CD14-positive monocyte (primary cell): Measurements from ENCODE around the gene LIX1. TPM values are rescaled to one million over a fixed set of nuclear protein-coding genes. Genes with fewer than 3 reads are reported as not detected.

Source experiments
- DNase-seq, 3 donors: peaks; one replicate each; pipeline ENCODE4 v3.0.0-alpha.2; 2011 to 2022
- H2AFZ ChIP-seq: 2 replicates; pipeline ENCODE4 v1.6.0; 2012; ENCODE audit warnings: mild to moderate bottlenecking, low read depth, low read length, inconsistent platforms; ENCODE audit not compliant: insufficient read depth, poor library complexity, severe bottlenecking
- H3K27ac ChIP-seq, 2 donors: 1 replicate in 1 of 2; 2 replicates in 1 of 2; pipeline ENCODE4 v1.5.1; 2012 to 2013; ENCODE audit warnings: low read length in 2 of 2, control low read depth in 1 of 2, inconsistent platforms in 1 of 2, low read depth in 1 of 2, mild to moderate bottlenecking in 1 of 2
- H3K27me3 ChIP-seq, 2 donors: one replicate each; pipeline versions ENCODE4 v1.6.0 to v1.6.1; 2011 to 2013; ENCODE audit warnings: low read length in 2 of 2; ENCODE audit not compliant: control insufficient read depth in 2 of 2, insufficient read depth in 2 of 2
- H3K36me3 ChIP-seq, 2 donors: replicated peaks in 1 of 2; 1 replicate in 1 of 2; 2 replicates in 1 of 2; pipeline versions ENCODE4 v1.5.1 to v1.6.1; 2012 to 2013; ENCODE audit warnings: low read length in 2 of 2, control low read depth in 1 of 2, inconsistent platforms in 1 of 2, mild to moderate bottlenecking in 1 of 2; ENCODE audit not compliant: insufficient read depth in 2 of 2, control insufficient read depth in 1 of 2
- H3K4me1 ChIP-seq, 2 donors: 1 replicate in 1 of 2; 2 replicates in 1 of 2; pipeline versions ENCODE4 v1.5.1 to v1.6.1; 2012 to 2013; ENCODE audit warnings: low read length in 2 of 2, control low read depth in 1 of 2, inconsistent platforms in 1 of 2, mild to moderate bottlenecking in 1 of 2, moderate library complexity in 1 of 2; ENCODE audit not compliant: insufficient read depth in 2 of 2, control insufficient read depth in 1 of 2
- H3K4me2 ChIP-seq: replicated peaks from 2 replicates; pipeline ENCODE3; 2012; ENCODE audit warnings: low read length, moderate library complexity, mild to moderate bottlenecking; ENCODE audit not compliant: poor library complexity, severe bottlenecking; ENCODE audit errors: extremely low read depth
- H3K4me3 ChIP-seq, 3 experiments: fragments of 200-600 bp in 1 of 3; sonication (generic) in 1 of 3; replicated peaks in 1 of 3; 1 replicate in 2 of 3; 2 replicates in 1 of 3; pipeline ENCODE4 v1.5.1; 2011 to 2013; ENCODE audit warnings: low read length in 3 of 3, mild to moderate bottlenecking in 3 of 3, control low read depth in 2 of 3, low read depth in 2 of 3, inconsistent platforms in 1 of 3, moderate library complexity in 1 of 3
- H3K79me2 ChIP-seq: 2 replicates; pipeline ENCODE4 v1.6.0; 2012; ENCODE audit warnings: mild to moderate bottlenecking, control low read depth, inconsistent platforms, low read length, moderate library complexity; ENCODE audit not compliant: insufficient read depth
- H3K9ac ChIP-seq: 2 replicates; pipeline ENCODE4 v1.6.0; 2017; ENCODE audit warnings: low read length, mild to moderate bottlenecking; ENCODE audit not compliant: insufficient read depth, poor library complexity, severe bottlenecking
- H3K9me3 ChIP-seq, 2 donors: replicated peaks in 1 of 2; 1 replicate in 1 of 2; 2 replicates in 1 of 2; pipeline versions ENCODE4 v1.5.1 to v1.6.1; 2012 to 2013; ENCODE audit warnings: low read length in 2 of 2, control low read depth in 1 of 2; ENCODE audit not compliant: control insufficient read depth in 1 of 2, insufficient read depth in 1 of 2
- H4K20me1 ChIP-seq: 2 replicates; pipeline ENCODE4 v1.6.0; 2012; ENCODE audit warnings: mild to moderate bottlenecking, low read length, control low read depth, moderate library complexity; ENCODE audit not compliant: insufficient read depth
- H3K27ac Mint-ChIP-seq, 7 donors: one replicate each; pipeline ENCODE4 v1.8.0; 2020; ENCODE audit warnings: mild to moderate bottlenecking in 7 of 7, mixed read lengths in 7 of 7, moderate library complexity in 6 of 7, inconsistent platforms in 2 of 7
- H3K27me3 Mint-ChIP-seq, 3 donors: one replicate each; pipeline ENCODE4 v1.8.0; 2021 to 2022; ENCODE audit warnings: low read depth in 3 of 3, mild to moderate bottlenecking in 3 of 3, mixed read lengths in 3 of 3, moderate library complexity in 3 of 3, inconsistent platforms in 1 of 3
- H3K36me3 Mint-ChIP-seq, 2 donors: one replicate each; pipeline ENCODE4 v1.8.0; 2020; ENCODE audit warnings: mixed read lengths in 2 of 2, inconsistent platforms in 1 of 2, mild to moderate bottlenecking in 1 of 2
- H3K4me1 Mint-ChIP-seq: one replicate; pipeline ENCODE4 v1.8.0; 2020; ENCODE audit warnings: mild to moderate bottlenecking, mixed read lengths
- H3K4me3 Mint-ChIP-seq, 2 donors: one replicate each; pipeline ENCODE4 v1.8.0; 2020; ENCODE audit warnings: mild to moderate bottlenecking in 2 of 2, mixed read lengths in 2 of 2, moderate library complexity in 1 of 2
- H3K9me3 Mint-ChIP-seq, 7 donors: one replicate each; pipeline ENCODE4 v1.8.0; 2020 to 2022; ENCODE audit warnings: mixed read lengths in 7 of 7, mild to moderate bottlenecking in 6 of 7, moderate library complexity in 6 of 7, inconsistent platforms in 2 of 7
- CTCF ChIP-seq: fragments of 200-600 bp; IDR thresholded peaks from one replicate; pipeline ENCODE4 v1.8.0; 2022; ENCODE audit warnings: antibody characterized with exemption, mild to moderate bottlenecking
- WGBS: methylation state at CpG from one replicate; pipeline ENCODE4 v1.1.5; 2013; ENCODE audit warnings: missing lambda C conversion rate; ENCODE audit not compliant: insufficient coverage; 5-methylcytosine and 5-hydroxymethylcytosine counted together
- intact Hi-C, 2 donors: fragments of 100-400 bp; cut with micrococcal nuclease; formaldehyde crosslinking; loops; one replicate each; pipeline versions ENCODE4 v1.15.0 to v1.15.1; 2023
- polyA plus RNA-seq, 3 donors: library from polyadenylated mRNA; depleted of rRNA in 1 of 3; unstranded in 2 of 3; stranded (reverse) in 1 of 3; fragments of 300-500 nt in 2 of 3; fragments of >200 nt in 1 of 3; fragmentation: Illumina TruSeq in 2 of 3; gene quantifications; 1 replicate in 2 of 3; 2 replicates in 1 of 3; pipeline ENCODE4 v1.2.3, GENCODE V29; 2012 to 2021

LIX1 gene
- polyA plus RNA-seq, 3 donors = not detected

DNA sequence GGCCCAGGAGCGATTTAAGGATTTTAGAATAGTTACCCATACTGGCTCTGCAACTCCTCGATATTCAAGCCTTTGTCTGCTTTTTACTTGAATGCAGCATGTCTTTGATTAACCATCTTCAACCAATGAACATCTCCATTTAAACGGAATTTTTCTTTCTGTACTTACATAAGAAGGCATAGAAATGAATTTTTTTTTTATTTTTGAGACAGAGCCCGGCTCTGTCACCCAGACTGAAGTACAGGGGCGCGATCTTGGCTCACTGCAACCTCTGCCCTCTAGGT is 41.5 kb upstream of the LIX1 start:
- peaks cover 19 to 21% of the 10 kb centered on the region in 2 donors for H3K36me3 Mint-ChIP-seq
- DNase-seq = no peak
- Histone ChIP-seq H3K36me3 (peaks cover 7 to 11% of the 10 kb centered on the region in 2 donors), H2AFZ (peak overlapping the region; percentile 85), H3K4me2 (peak overlapping the region; percentile 71), H3K9ac (peak overlapping the region; percentile 74), H3K27me3 (no peaks in the 10 kb centered on the region), H3K4me3 (peak overlapping the region; percentile 94 to 97 (median 94)), H3K9me3 (no peaks in the 10 kb centered on the region), H3K79me2 (peaks cover 36% of the 10 kb centered on the region), H4K20me1 (peaks cover under 1% of the 10 kb centered on the region), H3K4me1 (peaks cover 21% of the 10 kb centered on the region in 2 donors), H3K27ac (peak overlapping the region; percentile 93 to 99)
- WGBS = 0% methylated on average over 1 of the region's 6 CpGs
- H3K4me3 Mint-ChIP-seq = peak overlapping the region; percentile 98
- peaks cover 35% of the 10 kb centered on the region for H3K4me1 Mint-ChIP-seq
- H3K9me3 Mint-ChIP-seq = peaks cover 0 to 5% (median 3%) of the 10 kb centered on the region in 7 donors
- peak overlapping the region; percentile 98 to 99 (median 99) for H3K27ac Mint-ChIP-seq
- H3K27me3 Mint-ChIP-seq = peaks cover 1 to 5% (median 4%) of the 10 kb centered on the region in 3 donors
- intact Hi-C loops = loop anchor here in 1 of 2 donors (5.0 kb wide), 1 partner anchor 377 kb away; the partner anchor contains the start of gene ERAP1
- TF ChIP-seq CTCF = no peak

GRCh38 chr5:97183100-97183929 is 40.9 kb upstream of the LIX1 start, which contains the start of gene RIOK2:
TSS of gene RIOK2 (minus strand) at chr5:97183247. CDS start at chr5:97183191, 56 bp downstream.
- intact Hi-C loops = loop anchor here in 1 of 2 donors (5.0 kb wide), 1 partner anchor 376 kb away; the partner anchor contains the start of gene ERAP1

More at GRCh38 chr5:97183100-97183929, 40.9 kb upstream of the LIX1 start, which contains the start of gene RIOK2:
- no peak for TF ChIP-seq CTCF
- Histone ChIP-seq H4K20me1 (peaks cover 5% of the 10 kb centered on the region), H3K9ac (peak within 1 kb of the TSS; percentile 74), H3K27ac (peak within 1 kb of the TSS; percentile 93 to 99), H3K36me3 (peaks cover 12 to 17% of the 10 kb centered on the region in 2 donors), H2AFZ (peak within 1 kb of the TSS; percentile 85), H3K4me2 (peak within 1 kb of the TSS; percentile 71), H3K4me3 (peak within 1 kb of the TSS; percentile 94 to 97 (median 94)), H3K79me2 (peaks cover 38% of the 10 kb centered on the region), H3K4me1 (peaks cover 21% of the 10 kb centered on the region in 2 donors), H3K9me3 (no peaks in the 10 kb centered on the region), H3K27me3 (no peaks in the 10 kb centered on the region)
- 0% methylated on average over 23 of the region's 44 CpGs for WGBS
- H3K4me1 Mint-ChIP-seq = peaks cover 35% of the 10 kb centered on the region
- H3K36me3 Mint-ChIP-seq = peaks cover 25 to 26% of the 10 kb centered on the region in 2 donors
- DNase-seq = peak; percentile 90 to 91 (median 90)
- H3K27me3 Mint-ChIP-seq = peaks cover 1 to 5% (median 1%) of the 10 kb centered on the region in 3 donors
- peak within 1 kb of the TSS; percentile 98 for H3K4me3 Mint-ChIP-seq
- peak within 1 kb of the TSS; percentile 98 to 99 (median 99) for H3K27ac Mint-ChIP-seq
- H3K9me3 Mint-ChIP-seq = peaks cover 0 to 3% (median 2%) of the 10 kb centered on the region in 7 donors
